Measurements from ENCODE around the gene TBCK.
"Not testable (repeated sequence)": the region's sequence is repeated elsewhere in the genome, so short reads cannot be mapped to it uniquely, and the experiment has no call there.

TBCK gene

GRCh38 chr4:106245176-106245575 lies 70.8 kb downstream of the TBCK start:
- WGBS (ENCODE audit: insufficient coverage), result no CpG with 5 or more reads among the region's 2 CpGs
- Histone ChIP-seq H3K27ac (ENCODE audit: insufficient read depth in 1 of 2, low read depth in 1 of 2, low read length in 2 of 2, poor library complexity in 1 of 2, severe bottlenecking in 2 of 2) (no peak overlapping the region), H3K4me3 (ENCODE audit: control insufficient read depth in 1 of 7, extremely low read depth in 1 of 7, insufficient read depth in 4 of 7, low read depth in 2 of 7, low read length in 6 of 7) (no peak overlapping the region), H3K36me3 (ENCODE audit: control insufficient read depth in 4 of 4, insufficient read depth in 4 of 4, low read length in 3 of 4) (peaks cover 4 to 29% (median 6%) of the 10 kb centered on the region in 4 experiments), H3K4me1 (ENCODE audit: control extremely low read depth in 1 of 4, control insufficient read depth in 4 of 4, insufficient read depth in 4 of 4, low read length in 3 of 4) (no peaks in the 10 kb centered on the region), H3K9me3 (ENCODE audit: control extremely low read depth in 1 of 5, control insufficient read depth in 4 of 5, insufficient read depth in 2 of 5, low read depth in 1 of 5, low read length in 4 of 5) (no peaks in the 10 kb centered on the region), H3K27me3 (replicated peaks in 2 of 5; ENCODE audit: control insufficient read depth in 4 of 5, insufficient read depth in 5 of 5, low read length in 4 of 5) (no peaks in the 10 kb centered on the region)
- POLR2A ChIA-PET, result no interaction called here
- CTCF ChIA-PET, result interaction anchor here (1.2 kb wide), 1 partner anchor 10 kb away, joined by 4 read pairs; no protein-coding TSS in a partner anchor
- no peak for DNase-seq

- no peak for DNase-seq
- Histone ChIP-seq H3K36me3 (ENCODE audit: control insufficient read depth in 4 of 4, insufficient read depth in 4 of 4, low read length in 3 of 4) (peaks cover 0 to 14% (median 4%) of the 10 kb centered on the region in 4 experiments), H3K4me3 (ENCODE audit: control insufficient read depth in 1 of 7, extremely low read depth in 1 of 7, insufficient read depth in 4 of 7, low read depth in 2 of 7, low read length in 6 of 7) (no peak overlapping the region), H3K27me3 (replicated peaks in 2 of 5; ENCODE audit: control insufficient read depth in 4 of 5, insufficient read depth in 5 of 5, low read length in 4 of 5) (no peaks in the 10 kb centered on the region), H3K9me3 (ENCODE audit: control extremely low read depth in 1 of 5, control insufficient read depth in 4 of 5, insufficient read depth in 2 of 5, low read depth in 1 of 5, low read length in 4 of 5) (no peaks in the 10 kb centered on the region), H3K4me1 (ENCODE audit: control extremely low read depth in 1 of 4, control insufficient read depth in 4 of 4, insufficient read depth in 4 of 4, low read length in 3 of 4) (no peaks in the 10 kb centered on the region), H3K27ac (ENCODE audit: insufficient read depth in 1 of 2, low read depth in 1 of 2, low read length in 2 of 2, poor library complexity in 1 of 2, severe bottlenecking in 2 of 2) (no peak overlapping the region)
- CTCF ChIA-PET, result no interaction called here
- no CpG with 5 or more reads among the region's 1 CpG for WGBS (ENCODE audit: insufficient coverage)
- POLR2A ChIA-PET, result no interaction called here
These were observed 75.3 kb downstream of the TBCK start for GRCh38 chr4:106240699-106241098.

GRCh38 chr4:106238820-106239420 lies 77.1 kb downstream of the TBCK start:
- DNase-seq, result peak; percentile 21 to 53 (median 46)

GRCh38 chr4:106231931-106232330 lies 84.1 kb downstream of the TBCK start:
- no peak overlapping the region for H3K4me3 ChIP-seq (ENCODE audit: control insufficient read depth in 1 of 7, extremely low read depth in 1 of 7, insufficient read depth in 4 of 7, low read depth in 2 of 7, low read length in 6 of 7)
- ChIA-PET POLR2A (interaction anchor here (0.6 kb wide), 1 partner anchor 614 kb away, joined by 3 read pairs; no protein-coding TSS in a partner anchor), CTCF (no interaction called here)
- H3K27me3 ChIP-seq (replicated peaks in 2 of 5; ENCODE audit: control insufficient read depth in 4 of 5, insufficient read depth in 5 of 5, low read length in 4 of 5), result no peaks in the 10 kb centered on the region
- H3K27ac ChIP-seq (ENCODE audit: insufficient read depth in 1 of 2, low read depth in 1 of 2, low read length in 2 of 2, poor library complexity in 1 of 2, severe bottlenecking in 2 of 2), result no peak overlapping the region
- H3K9me3 ChIP-seq (ENCODE audit: control extremely low read depth in 1 of 5, control insufficient read depth in 4 of 5, insufficient read depth in 2 of 5, low read depth in 1 of 5, low read length in 4 of 5), result no peaks in the 10 kb centered on the region
- DNase-seq, result no peak
- H3K4me1 ChIP-seq (ENCODE audit: control extremely low read depth in 1 of 4, control insufficient read depth in 4 of 4, insufficient read depth in 4 of 4, low read length in 3 of 4), result no peaks in the 10 kb centered on the region
- peaks cover 5 to 40% (median 16%) of the 10 kb centered on the region in 4 experiments for H3K36me3 ChIP-seq (ENCODE audit: control insufficient read depth in 4 of 4, insufficient read depth in 4 of 4, low read length in 3 of 4)

More at GRCh38 chr4:106238820-106239420, 77.1 kb downstream of the TBCK start:
- no peaks in the 10 kb centered on the region for H3K27me3 ChIP-seq (replicated peaks in 2 of 5; ENCODE audit: control insufficient read depth in 4 of 5, insufficient read depth in 5 of 5, low read length in 4 of 5)
- H3K4me1 ChIP-seq (ENCODE audit: control extremely low read depth in 1 of 4, control insufficient read depth in 4 of 4, insufficient read depth in 4 of 4, low read length in 3 of 4), result no peaks in the 10 kb centered on the region
- peaks cover 3 to 20% (median 4%) of the 10 kb centered on the region in 4 experiments for H3K36me3 ChIP-seq (ENCODE audit: control insufficient read depth in 4 of 4, insufficient read depth in 4 of 4, low read length in 3 of 4)
- H3K9me3 ChIP-seq (ENCODE audit: control extremely low read depth in 1 of 5, control insufficient read depth in 4 of 5, insufficient read depth in 2 of 5, low read depth in 1 of 5, low read length in 4 of 5), result no peaks in the 10 kb centered on the region
- H3K4me3 ChIP-seq (ENCODE audit: control insufficient read depth in 1 of 7, extremely low read depth in 1 of 7, insufficient read depth in 4 of 7, low read depth in 2 of 7, low read length in 6 of 7), result no peak overlapping the region
- ChIA-PET POLR2A (no interaction called here), CTCF (interaction anchor here (0.5 to 1.0 kb wide), 3 partner anchors 19 to 127 kb away, joined by 3 read pairs; no protein-coding TSS in a partner anchor)
- WGBS (ENCODE audit: insufficient coverage), result 100% methylated on average over 1 of the region's 2 CpGs
- H3K27ac ChIP-seq (ENCODE audit: insufficient read depth in 1 of 2, low read depth in 1 of 2, low read length in 2 of 2, poor library complexity in 1 of 2, severe bottlenecking in 2 of 2), result no peak overlapping the region

- Histone ChIP-seq H3K27me3 (replicated peaks in 2 of 5; ENCODE audit: control insufficient read depth in 4 of 5, insufficient read depth in 5 of 5, low read length in 4 of 5) (no peaks in the 10 kb centered on the region), H3K4me1 (ENCODE audit: control extremely low read depth in 1 of 4, control insufficient read depth in 4 of 4, insufficient read depth in 4 of 4, low read length in 3 of 4) (no peaks in the 10 kb centered on the region), H3K4me3 (ENCODE audit: control insufficient read depth in 1 of 7, extremely low read depth in 1 of 7, insufficient read depth in 4 of 7, low read depth in 2 of 7, low read length in 6 of 7) (no peak overlapping the region), H3K36me3 (ENCODE audit: control insufficient read depth in 4 of 4, insufficient read depth in 4 of 4, low read length in 3 of 4) (peaks cover 0 to 24% (median 0%) of the 10 kb centered on the region in 4 experiments), H3K27ac (ENCODE audit: insufficient read depth in 1 of 2, low read depth in 1 of 2, low read length in 2 of 2, poor library complexity in 1 of 2, severe bottlenecking in 2 of 2) (no peak overlapping the region), H3K9me3 (ENCODE audit: control extremely low read depth in 1 of 5, control insufficient read depth in 4 of 5, insufficient read depth in 2 of 5, low read depth in 1 of 5, low read length in 4 of 5) (peaks cover 0 to 4% (median 0%) of the 10 kb centered on the region in 5 experiments)
- ChIA-PET CTCF (no interaction called here), POLR2A (no interaction called here)
- no peak for DNase-seq
These were observed 93.5 kb downstream of the TBCK start for GRCh38 chr4:106222548-106222947.

GRCh38 chr4:106213291-106213690 lies 102.7 kb downstream of the TBCK start:
- CTCF ChIA-PET; H3K4me1 ChIP-seq (ENCODE audit: control extremely low read depth in 1 of 4, control insufficient read depth in 4 of 4, insufficient read depth in 4 of 4, low read length in 3 of 4); DNase-seq; H3K4me3 ChIP-seq (ENCODE audit: control insufficient read depth in 1 of 7, extremely low read depth in 1 of 7, insufficient read depth in 4 of 7, low read depth in 2 of 7, low read length in 6 of 7); H3K9me3 ChIP-seq (ENCODE audit: control extremely low read depth in 1 of 5, control insufficient read depth in 4 of 5, insufficient read depth in 2 of 5, low read depth in 1 of 5, low read length in 4 of 5); H3K27ac ChIP-seq (ENCODE audit: insufficient read depth in 1 of 2, low read depth in 1 of 2, low read length in 2 of 2, poor library complexity in 1 of 2, severe bottlenecking in 2 of 2); H3K27me3 ChIP-seq (replicated peaks in 2 of 5; ENCODE audit: control insufficient read depth in 4 of 5, insufficient read depth in 5 of 5, low read length in 4 of 5); POLR2A ChIA-PET: not testable (repeated sequence)
- peaks cover 3 to 11% (median 8%) of the 10 kb centered on the region in 4 experiments for H3K36me3 ChIP-seq (ENCODE audit: control insufficient read depth in 4 of 4, insufficient read depth in 4 of 4, low read length in 3 of 4)
- WGBS (ENCODE audit: insufficient coverage), result over 99% methylated on average over 21 of the region's 23 CpGs

GRCh38 chr4:106210021-106210420 lies 106.0 kb downstream of the TBCK start:
- no peak overlapping the region for H3K4me3 ChIP-seq (ENCODE audit: control insufficient read depth in 1 of 7, extremely low read depth in 1 of 7, insufficient read depth in 4 of 7, low read depth in 2 of 7, low read length in 6 of 7)
- H3K36me3 ChIP-seq (ENCODE audit: control insufficient read depth in 4 of 4, insufficient read depth in 4 of 4, low read length in 3 of 4), result peaks cover 4 to 11% (median 8%) of the 10 kb centered on the region in 4 experiments
- POLR2A ChIA-PET, result no interaction called here
- DNase-seq, result no peak
- CTCF ChIA-PET, result no interaction called here
- H3K27ac ChIP-seq (ENCODE audit: insufficient read depth in 1 of 2, low read depth in 1 of 2, low read length in 2 of 2, poor library complexity in 1 of 2, severe bottlenecking in 2 of 2), result no peak overlapping the region
- H3K9me3 ChIP-seq (ENCODE audit: control extremely low read depth in 1 of 5, control insufficient read depth in 4 of 5, insufficient read depth in 2 of 5, low read depth in 1 of 5, low read length in 4 of 5), result peaks cover 0 to 5% (median 3%) of the 10 kb centered on the region in 5 experiments
- no peaks in the 10 kb centered on the region for H3K4me1 ChIP-seq (ENCODE audit: control extremely low read depth in 1 of 4, control insufficient read depth in 4 of 4, insufficient read depth in 4 of 4, low read length in 3 of 4)
- H3K27me3 ChIP-seq (replicated peaks in 2 of 5; ENCODE audit: control insufficient read depth in 4 of 5, insufficient read depth in 5 of 5, low read length in 4 of 5), result no peaks in the 10 kb centered on the region

All from common myeloid progenitor, CD34-positive (primary cell).